Activated T-helper 1 cell treated with anti-CD3 and anti-CD28 coated beads, Interleukin-12 subunit alpha, Interleukin-12 subunit beta, Interleukin-2, Interleukin-4 antibody, amounts not matched to agents 30 ng/mL and 10 ng/mL and 1 ng/mL, durations not matched to agents 14 hours and 24 hours and 36 hours (primary cell): ENCODE results near the gene GALNS. TPM values are rescaled to one million over a fixed set of nuclear protein-coding genes. Genes with fewer than 3 reads are reported as not detected.

ENCODE experiments used
- DNase-seq: peaks from one replicate; pipeline ENCODE4 v3.0.0; 2021; ENCODE audit warnings: low spot score
- H3K27ac Mint-ChIP-seq: one replicate; pipeline ENCODE4 v1.8.0; 2021; ENCODE audit warnings: mild to moderate bottlenecking, mixed read lengths
- H3K27me3 Mint-ChIP-seq: one replicate; pipeline ENCODE4 v1.8.0; 2022; ENCODE audit warnings: mild to moderate bottlenecking, moderate library complexity, mixed read lengths; ENCODE audit not compliant: insufficient read depth
- H3K36me3 Mint-ChIP-seq: one replicate; pipeline ENCODE4 v1.8.0; 2021; ENCODE audit warnings: low read depth, mixed read lengths
- H3K4me1 Mint-ChIP-seq: one replicate; pipeline ENCODE4 v1.8.0; 2021; ENCODE audit warnings: low read depth, mixed read lengths
- H3K4me3 Mint-ChIP-seq: one replicate; pipeline ENCODE4 v1.8.0; 2021; ENCODE audit warnings: mild to moderate bottlenecking, moderate library complexity, mixed read lengths
- H3K9me3 Mint-ChIP-seq: one replicate; pipeline ENCODE4 v1.8.0; 2021; ENCODE audit warnings: mixed read lengths
- intact Hi-C: fragments of 100-400 bp; cut with micrococcal nuclease; formaldehyde crosslinking; loops from one replicate; pipeline ENCODE4 v1.15.1; 2024
- total RNA-seq: library from RNA; stranded (reverse); gene quantifications from 2 replicates; pipeline ENCODE4 v1.2.3, GENCODE V29; 2022

GALNS gene
- total RNA-seq, 1 donor from 2014 or later, result 21.9 TPM

GRCh38 chr16:88865742-88866141, 9.0 kb upstream of the GALNS start:
- H3K4me3 Mint-ChIP-seq, result no peak overlapping the region
- H3K36me3 Mint-ChIP-seq, result peaks cover 4% of the 10 kb centered on the region
- intact Hi-C loops, result no loop called here
- H3K27me3 Mint-ChIP-seq, result peaks cover 7% of the 10 kb centered on the region
- no peaks in the 10 kb centered on the region for H3K4me1 Mint-ChIP-seq
- H3K27ac Mint-ChIP-seq, result no peak overlapping the region
- H3K9me3 Mint-ChIP-seq, result no peaks in the 10 kb centered on the region
- DNase-seq, result no peak

GRCh38 chr16:88865310-88865709, 8.6 kb upstream of the GALNS start:
- H3K4me1 Mint-ChIP-seq, result no peaks in the 10 kb centered on the region
- H3K27me3 Mint-ChIP-seq, result peaks cover 7% of the 10 kb centered on the region
- H3K36me3 Mint-ChIP-seq, result peaks cover 6% of the 10 kb centered on the region
- intact Hi-C loops, result no loop called here
- H3K27ac Mint-ChIP-seq, result no peak overlapping the region
- no peak for DNase-seq
- H3K4me3 Mint-ChIP-seq, result no peak overlapping the region
- no peaks in the 10 kb centered on the region for H3K9me3 Mint-ChIP-seq

DNA sequence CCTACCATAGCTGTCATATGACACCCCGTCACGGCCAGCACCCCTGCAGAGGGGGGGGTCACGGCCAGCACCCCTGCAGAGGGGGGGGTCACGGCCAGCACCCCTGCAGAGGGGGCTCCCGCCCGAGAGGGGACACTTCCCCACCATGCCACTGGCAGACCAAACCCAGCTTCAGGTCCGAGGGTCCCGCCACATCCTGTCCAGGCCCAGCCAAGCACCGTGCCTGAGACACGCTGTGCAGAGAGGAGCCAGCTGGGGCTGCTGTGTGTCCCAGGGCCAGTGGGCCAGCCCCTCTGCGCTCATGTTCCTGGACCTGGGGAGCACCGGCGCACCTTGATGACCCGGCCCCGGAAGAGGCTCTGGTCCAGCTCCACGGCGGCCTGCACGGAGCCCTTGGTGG, 7.8 kb upstream of the GALNS start:
- Mint-ChIP-seq H3K27me3 (peaks cover 4% of the 10 kb centered on the region), H3K4me3 (no peak overlapping the region), H3K4me1 (no peaks in the 10 kb centered on the region), H3K27ac (no peak overlapping the region), H3K9me3 (no peaks in the 10 kb centered on the region), H3K36me3 (peaks cover 6% of the 10 kb centered on the region)
- intact Hi-C loops, result no loop called here
- DNase-seq, result no peak

GRCh38 chr16:88864099-88864498, 7.4 kb upstream of the GALNS start:
- peaks cover 6% of the 10 kb centered on the region for H3K36me3 Mint-ChIP-seq
- no peak overlapping the region for H3K27ac Mint-ChIP-seq
- H3K27me3 Mint-ChIP-seq, result peaks cover 4% of the 10 kb centered on the region
- no peak overlapping the region for H3K4me3 Mint-ChIP-seq
- H3K4me1 Mint-ChIP-seq, result no peaks in the 10 kb centered on the region
- no peak for DNase-seq
- intact Hi-C loops, result no loop called here
- H3K9me3 Mint-ChIP-seq, result no peaks in the 10 kb centered on the region

GRCh38 chr16:88863426-88863825, 6.7 kb upstream of the GALNS start:
- Mint-ChIP-seq H3K9me3 (no peaks in the 10 kb centered on the region), H3K36me3 (peaks cover 6% of the 10 kb centered on the region), H3K4me1 (peaks cover 3% of the 10 kb centered on the region), H3K4me3 (no peak overlapping the region), H3K27me3 (peaks cover 3% of the 10 kb centered on the region), H3K27ac (no peak overlapping the region)
- intact Hi-C loops, result no loop called here
- DNase-seq, result no peak

DNA sequence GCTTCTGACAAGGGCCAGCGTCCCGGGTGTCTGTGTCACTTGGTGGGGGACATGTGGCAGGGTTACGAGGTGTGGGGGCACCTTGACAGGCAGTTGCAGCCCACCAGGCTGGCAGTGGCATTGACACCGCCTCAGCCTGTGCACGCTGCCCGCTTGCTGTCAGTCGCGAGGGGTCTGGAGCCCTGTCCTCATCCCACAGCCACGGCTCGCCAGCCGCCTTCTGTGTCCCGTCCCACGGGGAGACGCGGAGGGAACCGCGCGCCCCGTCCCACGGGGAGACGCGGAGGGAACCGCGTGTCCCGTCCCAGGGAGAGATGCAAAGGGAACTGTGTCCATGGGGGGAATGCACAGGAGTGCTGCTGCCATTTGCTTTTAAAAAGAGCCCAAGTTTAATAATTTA, 6.2 kb upstream of the GALNS start:
- Mint-ChIP-seq H3K4me1 (peaks cover 6% of the 10 kb centered on the region), H3K27me3 (no peaks in the 10 kb centered on the region), H3K27ac (no peak overlapping the region), H3K36me3 (peaks cover 6% of the 10 kb centered on the region), H3K9me3 (no peaks in the 10 kb centered on the region), H3K4me3 (no peak overlapping the region)
- intact Hi-C loops, result no loop called here
- no peak for DNase-seq

- H3K4me1 Mint-ChIP-seq, result peaks cover 12% of the 10 kb centered on the region
These were observed 4.6 kb upstream of the GALNS start for GRCh38 chr16:88861359-88861758.

GRCh38 chr16:88859381-88860091, 2.8 kb upstream of the GALNS start:
- H3K27ac Mint-ChIP-seq, result no peak overlapping the region
- intact Hi-C loops, result loop anchor here (5.0 kb wide), 2 partner anchors 197 to 238 kb away; partner anchors contain the start of gene MVD
- peaks cover 8% of the 10 kb centered on the region for H3K36me3 Mint-ChIP-seq
- DNase-seq, result no peak
- H3K4me3 Mint-ChIP-seq, result peak overlapping the region; percentile 19
- no peaks in the 10 kb centered on the region for H3K9me3 Mint-ChIP-seq
- H3K4me1 Mint-ChIP-seq, result peaks cover 23% of the 10 kb centered on the region
- H3K27me3 Mint-ChIP-seq, result no peaks in the 10 kb centered on the region

More at GRCh38 chr16:88861359-88861758, 4.6 kb upstream of the GALNS start:
- H3K4me3 Mint-ChIP-seq, result no peak overlapping the region
- DNase-seq, result no peak
- H3K36me3 Mint-ChIP-seq, result peaks cover 8% of the 10 kb centered on the region
- H3K27ac Mint-ChIP-seq, result no peak overlapping the region
- intact Hi-C loops, result no loop called here
- no peaks in the 10 kb centered on the region for H3K9me3 Mint-ChIP-seq
- no peaks in the 10 kb centered on the region for H3K27me3 Mint-ChIP-seq

GRCh38 chr16:88857728-88858339, 1.1 kb upstream of the GALNS start:
- Mint-ChIP-seq H3K27ac (peak overlapping the region; percentile 88), H3K27me3 (no peaks in the 10 kb centered on the region), H3K4me3 (peak overlapping the region; percentile 96), H3K36me3 (peaks cover 8% of the 10 kb centered on the region), H3K4me1 (peaks cover 25% of the 10 kb centered on the region), H3K9me3 (no peaks in the 10 kb centered on the region)
- peak; percentile 64 for DNase-seq
- intact Hi-C loops, result loop anchor here (1.0 to 5.0 kb wide), 15 partner anchors 42 to 633 kb away; partner anchors contain the start of genes ANKRD11, CDH15, CDT1 and CTU2

- intact Hi-C loops, result loop anchor here (2.0 to 5.0 kb wide), 6 partner anchors 53 to 635 kb away; partner anchors contain the start of genes ANKRD11, CDT1, MVD and ZFPM1
- no peak for DNase-seq
- H3K27ac Mint-ChIP-seq, result no peak overlapping the region
These were observed 472 bp downstream of the GALNS start for GRCh38 chr16:88856122-88856827.

DNA sequence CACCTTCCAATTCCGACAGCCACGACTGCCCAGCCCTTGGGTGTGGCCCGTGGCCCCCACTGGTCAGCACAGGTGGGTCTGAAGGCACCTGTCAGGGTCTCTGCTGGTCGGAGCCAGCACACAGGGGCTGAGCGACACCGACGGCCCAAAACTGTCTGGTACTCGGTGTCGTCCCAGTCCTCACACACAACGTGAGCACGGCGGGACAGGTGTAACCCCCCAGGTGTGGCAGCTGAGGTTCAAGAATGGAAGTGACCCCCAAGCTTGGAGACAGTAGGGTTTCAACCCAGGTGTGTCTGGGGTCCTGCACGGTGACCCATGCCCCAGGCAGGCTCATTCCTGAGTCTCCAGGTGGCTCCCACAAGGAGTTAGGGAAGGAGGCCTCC, 1.0 kb downstream of the GALNS start:
- no peaks in the 10 kb centered on the region for H3K9me3 Mint-ChIP-seq
- H3K36me3 Mint-ChIP-seq, result peaks cover 4% of the 10 kb centered on the region
- no peak for DNase-seq
- H3K4me1 Mint-ChIP-seq, result peaks cover 25% of the 10 kb centered on the region
- intact Hi-C loops, result loop anchor here (2.0 to 5.0 kb wide), 6 partner anchors 53 to 635 kb away; partner anchors contain the start of genes ANKRD11, CDT1, MVD and ZFPM1
- no peak overlapping the region for H3K27ac Mint-ChIP-seq
- H3K4me3 Mint-ChIP-seq, result peak overlapping the region; percentile 81
- no peaks in the 10 kb centered on the region for H3K27me3 Mint-ChIP-seq

More at GRCh38 chr16:88856122-88856827, 472 bp downstream of the GALNS start:
- peak overlapping the region; percentile 96 for H3K4me3 Mint-ChIP-seq
- H3K4me1 Mint-ChIP-seq, result peaks cover 25% of the 10 kb centered on the region
- H3K9me3 Mint-ChIP-seq, result no peaks in the 10 kb centered on the region
- peaks cover 8% of the 10 kb centered on the region for H3K36me3 Mint-ChIP-seq
- no peaks in the 10 kb centered on the region for H3K27me3 Mint-ChIP-seq

DNA sequence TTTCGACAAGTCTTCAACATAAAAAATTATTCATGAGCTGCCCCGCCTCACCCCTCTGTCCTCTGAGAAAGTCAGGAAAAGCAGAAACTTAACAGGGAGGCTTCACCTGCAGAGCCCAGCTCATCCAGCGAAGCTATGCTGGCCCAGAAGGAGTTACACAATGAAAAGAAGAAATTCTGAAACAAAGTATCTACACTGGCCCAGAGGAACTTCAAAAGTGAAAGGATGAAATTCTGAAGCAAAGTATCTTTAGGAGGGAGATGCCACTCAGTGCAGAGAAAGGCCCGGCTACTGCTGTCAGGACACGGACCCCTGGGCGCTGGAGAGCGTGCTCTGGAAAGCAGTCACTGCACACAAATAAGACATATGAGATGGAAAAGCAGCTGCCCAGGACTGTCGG, 1.6 kb downstream of the GALNS start:
- peaks cover 2% of the 10 kb centered on the region for H3K36me3 Mint-ChIP-seq
- intact Hi-C loops, result loop anchor here (5.0 kb wide), 2 partner anchors 193 to 242 kb away; partner anchors contain the start of gene MVD
- H3K27me3 Mint-ChIP-seq, result no peaks in the 10 kb centered on the region
- no peaks in the 10 kb centered on the region for H3K9me3 Mint-ChIP-seq
- DNase-seq, result no peak
- H3K4me1 Mint-ChIP-seq, result peaks cover 25% of the 10 kb centered on the region
- peak overlapping the region; percentile 27 for H3K27ac Mint-ChIP-seq
- H3K4me3 Mint-ChIP-seq, result peak overlapping the region; percentile 84
